ENCODE data around the gene ADAMTS1. TPM values are rescaled to one million over a fixed set of nuclear protein-coding genes. Genes with fewer than 3 reads are reported as not detected.

The ADAMTS1 gene
- total RNA-seq, 1 donor from 2014 or later = 59.3 TPM

DNA sequence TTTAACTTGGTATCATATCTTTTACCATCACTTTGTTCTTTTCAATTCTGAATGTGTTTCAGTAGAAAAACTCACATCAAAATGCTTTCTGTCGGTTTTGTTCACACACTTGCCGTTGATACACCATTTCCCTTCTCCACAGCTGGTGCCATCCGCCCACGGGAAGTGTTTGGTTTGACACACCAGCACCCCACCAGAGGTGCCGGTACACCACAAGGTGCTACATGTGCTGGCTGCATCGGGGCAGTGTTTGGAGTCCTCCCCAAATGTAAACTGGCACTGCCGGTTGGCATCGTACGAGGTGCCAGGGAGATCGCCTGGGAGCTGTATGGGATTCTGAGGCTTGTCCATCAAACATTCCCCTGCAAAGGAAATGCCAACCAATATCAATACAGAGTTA, 5.0 kb downstream of the ADAMTS1 start:
- Histone ChIP-seq H3K4me3 (peak overlapping the region; percentile 79), H3K27ac (no peak overlapping the region)
- no peak for DNase-seq

DNA sequence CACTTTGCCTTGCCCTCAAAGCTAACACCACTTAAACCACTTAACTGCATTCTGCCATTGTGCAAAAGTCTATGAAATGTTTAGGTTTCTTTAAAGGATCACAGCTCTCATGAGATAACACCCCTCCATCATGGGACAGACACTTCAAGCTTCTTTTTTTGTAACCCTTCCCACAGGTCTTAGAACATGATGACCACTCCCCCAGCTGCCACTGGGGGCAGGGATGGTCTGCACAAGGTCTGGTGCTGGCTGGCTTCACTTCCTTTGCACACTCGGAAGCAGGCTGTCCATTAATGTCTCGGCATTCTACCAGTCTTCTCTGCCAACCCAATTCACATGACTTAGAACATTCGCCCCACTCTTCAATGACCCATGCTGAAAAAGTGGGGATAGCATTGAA, 7.7 kb downstream of the ADAMTS1 start:
- TF ChIP-seq CTCF (IDR thresholded peaks at IDR 0.05) = no peak
- intact Hi-C loops (cut with DNase I) = no loop called here
- ATAC-seq (no peak), DNase-seq (no peak)
- H3K4me3 ChIP-seq = no peak overlapping the region
- no peaks in the 10 kb centered on the region for H3K9me3 ChIP-seq
- H3K27me3 ChIP-seq (ENCODE audit: low read depth) = no peaks in the 10 kb centered on the region
- H3K36me3 ChIP-seq = peaks cover 61% of the 10 kb centered on the region
- H3K27ac ChIP-seq = no peak overlapping the region
- peaks cover 47% of the 10 kb centered on the region for H3K4me1 ChIP-seq

More for the DNA sequence above, 5.0 kb downstream of the ADAMTS1 start:
- H3K27me3 ChIP-seq (ENCODE audit: low read depth) = peaks cover 15% of the 10 kb centered on the region
- no peaks in the 10 kb centered on the region for H3K9me3 ChIP-seq
- H3K4me1 ChIP-seq = peaks cover 67% of the 10 kb centered on the region
- ATAC-seq = no peak
- intact Hi-C loops (cut with DNase I) = no loop called here
- H3K36me3 ChIP-seq = peaks cover 61% of the 10 kb centered on the region
- no peak for TF ChIP-seq CTCF (IDR thresholded peaks at IDR 0.05)

- ATAC-seq (no peak), DNase-seq (no peak)
- no peak overlapping the region for H3K4me3 ChIP-seq
- TF ChIP-seq CTCF (IDR thresholded peaks at IDR 0.05) = no peak
- no peaks in the 10 kb centered on the region for H3K27me3 ChIP-seq (ENCODE audit: low read depth)
- H3K9me3 ChIP-seq = no peaks in the 10 kb centered on the region
- intact Hi-C loops (cut with DNase I) = no loop called here
- H3K36me3 ChIP-seq = peaks cover 53% of the 10 kb centered on the region
- H3K4me1 ChIP-seq = peaks cover 38% of the 10 kb centered on the region
- H3K27ac ChIP-seq = no peak overlapping the region
These were observed 8.7 kb downstream of the ADAMTS1 start for GRCh38 chr21:26836528-26836927.

GRCh38 chr21:26835714-26836265, 9.4 kb downstream of the ADAMTS1 start:
- DNase-seq (no peak), ATAC-seq (no peak)
- TF ChIP-seq CTCF (IDR thresholded peaks at IDR 0.05) = no peak
- Histone ChIP-seq H3K27me3 (ENCODE audit: low read depth) (no peaks in the 10 kb centered on the region), H3K4me3 (no peak overlapping the region), H3K36me3 (peaks cover 45% of the 10 kb centered on the region), H3K9me3 (no peaks in the 10 kb centered on the region), H3K4me1 (peaks cover 30% of the 10 kb centered on the region), H3K27ac (no peak overlapping the region)
- intact Hi-C loops (cut with DNase I) = no loop called here

DNA sequence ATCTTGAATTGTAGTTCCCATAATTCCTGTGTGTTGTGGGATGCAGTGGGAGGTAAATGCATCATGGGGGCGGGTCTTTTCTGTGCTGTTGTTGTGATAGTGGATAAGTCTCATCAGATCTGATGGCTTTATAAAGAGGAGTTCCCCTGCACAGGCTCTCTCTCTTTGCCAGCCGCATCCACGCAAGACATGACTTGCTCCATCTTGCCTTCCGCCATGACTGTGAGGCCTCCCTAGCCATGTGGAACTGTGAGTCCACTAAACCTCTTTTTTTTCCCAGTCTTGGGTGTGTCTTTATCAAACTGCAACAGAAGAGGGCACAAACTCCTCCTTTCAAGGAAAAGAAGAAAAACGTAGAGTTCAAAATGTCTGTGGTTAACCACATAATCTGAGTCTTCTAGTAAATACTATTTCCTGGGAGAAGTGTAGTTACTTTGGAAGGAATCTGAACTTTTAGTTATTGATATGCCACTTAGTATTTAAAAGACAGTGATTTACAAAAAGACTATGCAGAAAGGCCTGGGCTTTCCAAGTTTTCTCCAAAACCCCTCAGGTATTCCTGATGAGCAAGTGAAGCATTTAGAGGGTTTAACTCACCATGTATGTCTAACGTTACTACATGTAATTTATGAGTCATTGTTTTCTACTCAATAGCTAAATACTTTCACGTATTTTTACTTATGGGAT, 10.0 kb downstream of the ADAMTS1 start:
- H3K27ac ChIP-seq = no peak overlapping the region
- DNase-seq (no peak), ATAC-seq (peak in 1 of 2 donors; percentile 4)
- no peak for TF ChIP-seq CTCF (IDR thresholded peaks at IDR 0.05)
- peaks cover 39% of the 10 kb centered on the region for H3K36me3 ChIP-seq
- intact Hi-C loops (cut with DNase I) = no loop called here
- H3K27me3 ChIP-seq (ENCODE audit: low read depth) = no peaks in the 10 kb centered on the region
- no peaks in the 10 kb centered on the region for H3K9me3 ChIP-seq
- no peak overlapping the region for H3K4me3 ChIP-seq
- H3K4me1 ChIP-seq = peaks cover 24% of the 10 kb centered on the region
